ENCODE measurements around the gene SLC39A10. TPM values are rescaled to one million over a fixed set of nuclear protein-coding genes. Genes with fewer than 3 reads are reported as not detected.

Gene SLC39A10
- total and polyA plus RNA-seq, 12 donors, result 6.6 to 83.0 (median 33.0) TPM

- TF ChIP-seq CTCF (IDR thresholded peaks at IDR 0.05), result no peak
- TF ChIP-seq POLR2A (IDR thresholded peaks at IDR 0.05), result no peak
- H3K4me1 ChIP-seq (replicated peaks in 1 of 2), result no peaks in the 10 kb centered on the region
- H3K4me3 ChIP-seq, result no peak overlapping the region
- H3K27ac ChIP-seq, result no peak overlapping the region
- intact Hi-C loops (cut with DNase I), result no loop called here
- no peaks in the 10 kb centered on the region for H3K27me3 ChIP-seq
- no peaks in the 10 kb centered on the region for H3K36me3 ChIP-seq (replicated peaks in 1 of 2)
- DNase-seq, result no peak
- no peaks in the 10 kb centered on the region for H3K9me3 ChIP-seq (replicated peaks in 1 of 3)
- WGBS, 4 donors, result 77 to 81% (median 81%) methylated on average over 5 of the region's 5 CpGs
Measured at GRCh38 chr2:195706161-195706900, 49.3 kb downstream of the SLC39A10 start.

GRCh38 chr2:195709901-195710806 lies 53.1 kb downstream of the SLC39A10 start:
- no peak overlapping the region for H3K27ac ChIP-seq
- H3K27me3 ChIP-seq, result no peaks in the 10 kb centered on the region
- H3K9me3 ChIP-seq (replicated peaks in 1 of 3), result no peaks in the 10 kb centered on the region
- H3K4me3 ChIP-seq, result no peak overlapping the region
- peaks cover 0 to 16% of the 10 kb centered on the region in 2 donors for H3K36me3 ChIP-seq (replicated peaks in 1 of 2)
- intact Hi-C loops (cut with DNase I), result no loop called here
- DNase-seq, result no peak
- H3K4me1 ChIP-seq (replicated peaks in 1 of 2), result no peaks in the 10 kb centered on the region
- TF ChIP-seq CTCF (IDR thresholded peaks at IDR 0.05) (no peak), POLR2A (IDR thresholded peaks at IDR 0.05) (no peak)
- 87 to 93% (median 91%) methylated on average over 2 of the region's 2 CpGs for WGBS, 4 donors

GRCh38 chr2:195711478-195711877 lies 54.5 kb downstream of the SLC39A10 start:
- TF ChIP-seq POLR2A (IDR thresholded peaks at IDR 0.05), result no peak
- TF ChIP-seq CTCF (IDR thresholded peaks at IDR 0.05), result no peak
- Histone ChIP-seq H3K4me1 (replicated peaks in 1 of 2) (no peaks in the 10 kb centered on the region), H3K27ac (no peak overlapping the region), H3K4me3 (no peak overlapping the region), H3K9me3 (replicated peaks in 1 of 3) (no peaks in the 10 kb centered on the region), H3K27me3 (no peaks in the 10 kb centered on the region), H3K36me3 (replicated peaks in 1 of 2) (peaks cover 0 to 16% of the 10 kb centered on the region in 2 donors)
- DNase-seq, result no peak
- intact Hi-C loops (cut with DNase I), result no loop called here

GRCh38 chr2:195716466-195716865 lies 59.4 kb downstream of the SLC39A10 start:
- Histone ChIP-seq H3K4me3 (no peak overlapping the region), H3K4me1 (replicated peaks in 1 of 2) (no peaks in the 10 kb centered on the region), H3K27me3 (no peaks in the 10 kb centered on the region), H3K36me3 (replicated peaks in 1 of 2) (peaks cover 0 to 16% of the 10 kb centered on the region in 2 donors), H3K27ac (no peak overlapping the region), H3K9me3 (replicated peaks in 1 of 3) (no peaks in the 10 kb centered on the region)
- TF ChIP-seq CTCF (IDR thresholded peaks at IDR 0.05), result no peak
- TF ChIP-seq POLR2A (IDR thresholded peaks at IDR 0.05), result no peak
- 94 to 99% (median 97%) methylated on average over 4 of the region's 4 CpGs for WGBS, 4 donors
- intact Hi-C loops (cut with DNase I), result no loop called here
- no peak for DNase-seq
